ENCODE measurements around the gene CCDC171.
"Not testable (repeated sequence)": the region's sequence is repeated elsewhere in the genome, so short reads cannot be mapped to it uniquely, and the experiment has no call there.

Gene CCDC171

DNA sequence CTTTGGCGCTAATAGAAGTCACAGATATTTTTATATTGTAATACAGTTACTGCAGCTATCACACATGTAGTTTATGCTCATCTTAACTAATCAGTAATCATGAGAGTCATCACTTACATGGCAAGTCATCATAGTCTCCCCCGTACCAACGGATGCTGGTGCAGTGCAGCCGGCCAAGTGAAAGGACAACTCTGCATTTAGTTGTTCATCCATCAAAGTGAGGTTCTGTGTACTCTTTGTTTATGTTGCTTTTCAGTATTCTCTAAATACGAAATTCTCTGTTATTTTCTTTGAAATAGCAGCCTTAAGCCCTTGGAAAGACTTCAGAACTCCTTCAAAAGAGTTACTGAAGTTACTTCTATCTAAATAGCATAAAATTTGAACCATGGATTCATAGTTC lies 216.7 kb downstream of the CCDC171 start:
- DNase-seq: no peak

DNA sequence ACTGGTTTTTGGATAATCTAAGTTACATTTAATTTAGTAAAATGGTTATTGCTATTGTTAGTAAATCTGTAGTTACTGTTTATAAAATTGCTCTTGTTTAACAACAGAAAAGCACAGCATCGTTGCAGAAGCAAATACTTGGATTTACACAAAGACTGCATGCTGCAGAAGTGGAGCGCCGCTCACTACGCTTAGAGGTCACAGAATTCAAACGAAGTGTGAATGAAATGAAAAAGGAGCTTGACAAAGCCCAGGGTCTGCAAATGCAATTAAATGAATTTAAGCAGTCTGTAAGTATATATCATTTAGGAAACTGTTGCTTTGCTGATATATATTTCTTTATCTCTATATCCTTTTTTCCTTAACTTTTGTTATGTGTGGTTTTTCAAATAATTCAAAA lies 226.0 kb downstream of the CCDC171 start:
- DNase-seq: no peak

DNA sequence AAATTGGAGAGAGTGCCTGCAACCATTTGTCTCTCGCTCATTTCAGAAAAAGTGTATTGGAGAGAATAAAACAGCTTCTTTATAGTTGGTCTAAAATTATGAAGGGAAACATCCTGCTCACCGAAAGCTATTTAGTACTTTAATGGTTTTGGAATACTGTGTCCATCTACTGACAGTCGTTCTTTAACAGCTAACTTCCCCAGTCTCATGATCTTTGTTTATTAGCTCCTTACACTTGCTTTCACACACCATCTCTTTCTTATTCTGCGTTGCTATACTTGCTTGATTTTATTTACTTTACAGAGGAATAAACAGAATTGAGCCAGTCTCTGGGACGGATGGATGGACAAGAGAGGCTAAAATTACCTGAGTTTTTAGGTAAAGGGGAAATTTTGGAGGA lies 229.3 kb downstream of the CCDC171 start:
- DNase-seq: no peak

DNA sequence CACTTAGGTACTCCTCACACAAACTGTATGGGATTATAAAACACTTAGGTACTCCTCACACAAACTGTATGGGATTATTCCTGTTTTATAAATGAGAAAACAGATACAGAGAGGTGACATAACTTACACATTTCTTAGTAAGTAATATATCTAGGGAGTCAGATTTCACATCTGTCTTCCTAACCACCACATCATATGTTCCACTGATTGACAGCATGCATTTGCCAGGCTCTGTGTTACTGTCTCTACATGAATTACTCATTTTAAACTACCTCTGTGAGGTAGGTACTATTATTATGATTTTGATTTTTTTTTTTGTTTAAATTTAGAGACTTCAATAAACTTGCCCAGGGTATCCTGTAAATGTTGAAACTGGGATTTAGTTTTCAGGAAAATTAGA lies 232.7 kb downstream of the CCDC171 start:
- no peak for DNase-seq

DNA sequence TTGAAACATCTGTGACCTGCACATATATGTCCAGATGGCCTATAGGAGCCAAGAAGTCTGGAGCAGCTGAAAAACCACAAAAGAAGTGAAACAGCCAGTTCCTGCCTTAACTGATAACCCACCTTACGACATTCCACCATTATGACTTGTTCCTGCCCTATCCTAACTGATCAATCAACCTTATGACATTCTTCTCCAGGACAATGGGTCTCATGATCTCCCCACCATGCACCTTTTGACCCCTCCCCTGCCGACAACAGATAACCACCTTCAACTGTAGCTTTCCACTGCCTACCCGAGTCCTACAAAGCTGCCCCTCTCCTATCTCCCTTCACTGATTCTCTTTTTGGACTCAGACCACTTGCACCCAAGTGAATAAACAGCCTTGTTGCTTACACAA lies 233.8 kb downstream of the CCDC171 start:
- no peak for DNase-seq

DNA sequence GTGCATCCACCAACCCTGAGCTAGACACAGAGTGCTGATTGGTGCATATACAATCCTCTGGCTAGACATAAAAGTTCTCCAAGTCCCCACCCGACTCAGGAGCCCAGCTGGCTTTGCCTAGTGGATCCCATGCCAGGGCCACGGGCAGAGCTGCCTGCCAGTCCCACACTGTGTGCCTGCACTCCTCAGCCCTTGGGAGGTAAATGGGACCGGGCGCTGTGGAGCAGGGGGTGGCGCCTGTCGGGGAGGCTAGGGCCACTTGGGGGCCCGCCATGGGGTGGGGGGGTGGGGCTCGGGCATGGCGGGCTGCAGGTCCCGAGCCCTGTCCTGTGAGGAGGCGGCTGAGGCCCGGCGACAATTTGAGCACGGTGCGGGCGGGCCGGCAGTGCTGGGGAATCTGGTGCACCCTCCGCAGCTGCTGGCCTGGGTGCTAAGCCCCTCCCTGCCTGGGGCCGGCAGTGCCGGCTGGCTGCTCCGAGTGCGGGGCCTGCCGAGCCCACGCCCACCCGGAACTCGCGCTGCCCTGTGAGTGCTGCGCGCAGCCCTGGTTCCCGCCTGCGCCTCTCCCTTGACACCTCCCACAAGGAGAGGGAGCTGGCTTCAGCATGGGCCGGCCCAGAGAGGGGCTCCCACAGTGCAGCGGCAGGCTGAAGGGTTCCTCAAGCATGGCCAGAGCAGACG lies 257.5 kb downstream of the CCDC171 start:
- not testable (repeated sequence) for DNase-seq

DNA sequence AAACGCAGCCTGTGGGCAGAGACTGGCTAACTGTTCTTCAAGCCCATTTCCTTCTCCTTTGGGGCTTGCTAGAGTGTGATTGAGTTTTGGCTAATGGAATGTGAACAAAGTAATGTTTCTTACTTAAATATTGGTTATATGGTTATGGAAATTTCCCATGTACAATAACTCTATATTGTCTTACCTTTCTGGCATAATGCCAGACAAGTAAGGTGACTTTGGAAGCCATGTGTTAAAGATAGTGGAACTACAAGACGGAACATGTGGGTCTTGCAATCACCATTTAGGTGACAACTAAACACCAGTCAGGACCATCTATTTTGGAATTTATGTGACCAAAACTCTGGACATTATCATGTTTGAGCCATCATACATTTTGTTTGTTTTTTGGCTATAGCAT lies 260.2 kb downstream of the CCDC171 start:
- no peak for DNase-seq

DNA sequence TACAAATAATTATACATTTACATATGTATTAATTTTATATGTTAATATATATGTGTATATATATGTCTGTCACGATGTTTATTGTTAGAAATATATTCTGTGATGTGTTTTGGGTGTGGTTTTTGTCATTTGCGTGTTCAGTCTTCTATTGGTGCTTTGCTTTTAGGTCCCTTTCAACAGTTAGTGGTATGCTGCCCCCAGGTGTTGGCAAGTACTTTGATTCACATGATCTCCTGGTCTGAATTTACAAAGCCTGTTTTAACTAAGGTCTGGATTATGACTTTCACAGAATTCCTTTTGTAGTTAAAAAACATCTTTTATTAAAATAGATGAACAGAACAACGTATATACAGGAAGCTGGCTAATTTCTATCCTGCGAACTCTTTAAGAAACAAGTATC lies 271.5 kb downstream of the CCDC171 start:
- no peak for DNase-seq

DNA sequence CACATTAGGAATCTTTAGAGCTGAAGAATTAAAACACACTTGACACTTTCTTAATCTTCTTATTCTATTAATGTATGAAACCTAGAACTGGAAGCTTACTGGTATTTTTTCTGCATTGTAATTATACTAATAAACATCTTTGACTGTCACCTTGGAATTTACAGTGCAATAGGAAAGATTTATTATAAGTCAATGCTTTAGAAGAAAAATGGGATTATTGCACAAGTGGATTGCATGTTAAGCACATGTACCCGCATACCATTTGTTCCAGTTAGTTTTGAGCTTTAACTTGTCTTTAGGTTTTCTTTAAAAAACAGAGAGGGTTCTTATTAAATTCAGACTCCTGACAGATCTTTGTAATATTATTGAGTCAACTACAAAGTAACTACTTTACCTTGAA lies 278.5 kb downstream of the CCDC171 start:
- DNase-seq: no peak

DNA sequence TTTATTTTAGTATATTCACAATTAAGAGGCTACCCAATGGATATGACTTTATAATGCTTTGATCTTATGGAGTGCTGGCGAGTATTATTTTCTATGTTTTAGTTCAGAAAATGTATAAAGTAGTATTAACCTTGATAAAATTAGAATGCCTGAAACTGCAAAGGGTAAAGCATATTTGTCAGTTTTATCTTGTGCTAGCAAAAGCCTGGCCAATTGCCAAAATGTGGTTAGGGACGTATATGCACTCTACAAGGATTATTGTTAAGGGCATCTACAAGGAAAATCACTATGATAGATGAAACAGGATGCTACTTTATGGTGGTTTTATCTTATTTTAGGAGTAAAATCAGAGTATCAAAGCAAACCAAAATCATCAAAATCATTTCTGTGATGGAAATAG lies 281.7 kb downstream of the CCDC171 start:
- no peak for DNase-seq

DNA sequence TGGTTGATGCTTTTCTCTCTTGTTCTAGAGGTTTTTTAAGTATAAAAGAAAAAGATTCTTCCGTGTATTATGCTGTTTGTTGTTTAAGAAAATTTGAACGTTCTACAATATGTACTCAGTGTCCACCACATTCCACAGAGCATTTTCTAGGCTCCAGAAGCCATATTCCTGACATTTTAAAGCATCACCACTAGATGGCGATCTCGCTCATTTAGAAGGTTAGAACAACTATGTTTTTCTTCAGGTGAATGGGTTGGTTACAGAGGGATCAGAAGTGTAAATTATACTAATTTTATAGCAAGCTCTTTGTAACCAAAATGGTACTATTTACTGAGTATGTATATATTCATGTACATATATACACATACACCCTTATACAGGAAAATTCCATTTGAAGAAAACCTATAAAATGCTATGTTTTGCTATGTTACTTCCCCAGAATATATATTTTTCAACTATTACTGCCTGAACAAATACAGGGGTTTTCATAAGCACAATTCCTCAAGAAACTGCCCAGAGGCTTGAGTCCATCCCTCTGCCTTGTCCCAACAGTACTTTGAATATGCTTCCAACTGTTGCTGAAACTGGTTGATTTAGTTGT lies 284.3 kb downstream of the CCDC171 start:
- DNase-seq: peak; percentile 10

DNA sequence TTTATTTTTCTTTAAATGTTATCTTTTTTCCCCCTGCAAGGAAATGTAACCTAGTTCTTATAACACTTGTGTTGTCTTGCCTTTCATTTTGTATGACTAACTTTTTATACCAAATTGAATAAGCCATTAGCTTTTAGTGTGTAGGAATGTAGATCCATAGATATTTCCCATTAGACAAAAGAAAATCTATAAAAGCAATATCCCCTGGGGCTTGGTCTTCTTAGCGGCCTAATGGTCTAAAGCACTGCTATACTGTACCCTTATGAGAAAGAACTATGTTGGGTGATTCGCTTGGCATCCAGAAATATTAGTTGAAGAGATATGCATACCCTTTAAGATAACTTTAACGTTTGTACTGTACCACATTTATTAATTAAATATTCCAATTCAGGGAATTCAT lies 289.2 kb downstream of the CCDC171 start:
- no peak for DNase-seq

DNA sequence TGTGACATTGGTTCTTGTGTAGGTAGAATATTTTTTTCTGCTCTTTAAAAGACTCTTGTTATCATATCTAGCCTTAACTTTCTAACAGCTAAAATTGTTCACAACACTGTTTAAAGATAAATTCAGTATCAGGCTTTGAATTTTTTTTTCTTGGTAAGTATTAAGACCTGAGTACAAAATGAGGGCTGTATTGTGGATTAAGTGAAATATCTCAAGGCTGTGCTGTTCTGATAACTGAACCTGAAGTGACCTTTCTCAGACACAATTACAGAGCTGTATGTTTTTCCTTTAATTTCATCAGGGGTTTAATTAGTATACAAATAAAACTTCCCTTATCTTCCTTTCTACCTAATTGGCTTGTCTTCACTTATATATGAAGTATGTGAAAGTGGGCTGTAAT lies 290.5 kb downstream of the CCDC171 start:
- DNase-seq: no peak

DNA sequence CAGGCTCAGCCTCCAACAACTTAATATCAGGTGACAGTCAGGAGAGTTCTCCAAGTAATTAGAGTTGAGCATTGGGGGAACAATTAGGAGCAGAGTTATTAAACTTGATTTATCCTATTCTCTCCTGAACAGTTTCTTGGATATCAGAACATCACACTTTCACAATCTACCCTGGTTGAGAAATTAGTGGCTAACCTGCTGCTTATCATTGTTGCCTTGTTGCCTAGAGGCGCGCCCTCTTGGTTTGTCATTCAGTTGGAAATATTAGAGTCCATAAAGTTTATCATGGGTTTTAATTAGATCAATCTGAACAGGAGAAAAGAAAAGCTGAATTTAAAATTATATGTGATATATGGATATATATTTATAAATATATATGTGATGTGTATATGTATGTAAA lies 291.1 kb downstream of the CCDC171 start:
- no peak for DNase-seq

DNA sequence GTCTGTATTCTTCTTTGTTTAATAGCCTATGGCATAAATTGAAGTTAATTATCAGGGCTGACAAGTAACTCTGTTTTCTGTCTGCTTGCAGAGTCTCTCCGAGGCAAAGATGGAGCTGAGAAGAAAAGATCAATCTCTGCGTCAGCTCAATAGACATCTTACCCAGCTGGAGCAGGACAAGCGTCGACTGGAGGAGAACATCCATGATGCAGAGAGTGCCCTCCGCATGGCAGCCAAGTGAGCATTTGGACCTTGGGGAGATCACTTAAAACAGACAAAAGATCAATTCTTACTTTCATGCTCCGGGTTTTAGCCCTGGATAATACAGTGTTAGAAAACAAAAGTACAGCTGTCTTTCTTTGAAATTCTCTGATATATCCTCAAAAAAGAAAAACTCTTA lies 293.8 kb downstream of the CCDC171 start:
- no peak for DNase-seq

DNA sequence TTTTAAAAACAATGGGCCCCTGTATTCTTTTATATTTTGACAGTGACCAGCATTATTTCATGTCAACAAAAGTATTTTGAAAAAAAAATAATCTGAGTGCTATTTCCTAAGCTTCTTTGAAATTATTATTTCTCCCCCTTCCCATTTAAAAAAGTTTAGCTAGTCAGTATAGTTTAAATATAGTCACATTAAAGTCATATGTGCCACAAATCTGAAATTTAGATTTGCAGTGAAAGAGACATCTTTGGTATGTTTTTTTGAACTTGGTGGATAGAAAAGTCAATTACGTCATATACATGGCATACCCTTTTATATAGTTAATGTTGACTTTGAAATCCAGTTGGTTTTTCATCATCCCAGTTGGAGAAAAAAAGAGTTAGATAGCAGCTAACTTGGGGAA lies 297.0 kb downstream of the CCDC171 start:
- DNase-seq: no peak

DNA sequence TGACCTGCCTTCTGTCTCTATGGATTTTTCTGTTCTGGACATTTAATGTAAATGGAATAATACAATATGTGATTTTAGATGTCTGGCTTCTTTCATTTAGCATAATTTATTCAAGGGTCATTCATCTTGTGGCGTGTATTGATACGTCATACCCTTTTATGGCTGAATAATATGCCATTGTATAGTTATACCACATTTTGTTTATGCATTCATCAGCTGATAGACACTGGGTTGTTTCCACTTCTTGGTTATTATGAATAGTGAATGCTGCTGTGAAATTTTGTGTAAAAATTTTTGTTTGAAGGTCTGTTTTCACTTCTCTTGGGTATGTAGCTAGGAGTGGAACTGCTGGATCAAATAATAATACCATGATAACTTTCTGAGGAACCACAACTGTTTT lies 298.9 kb downstream of the CCDC171 start:
- no peak for DNase-seq

DNA sequence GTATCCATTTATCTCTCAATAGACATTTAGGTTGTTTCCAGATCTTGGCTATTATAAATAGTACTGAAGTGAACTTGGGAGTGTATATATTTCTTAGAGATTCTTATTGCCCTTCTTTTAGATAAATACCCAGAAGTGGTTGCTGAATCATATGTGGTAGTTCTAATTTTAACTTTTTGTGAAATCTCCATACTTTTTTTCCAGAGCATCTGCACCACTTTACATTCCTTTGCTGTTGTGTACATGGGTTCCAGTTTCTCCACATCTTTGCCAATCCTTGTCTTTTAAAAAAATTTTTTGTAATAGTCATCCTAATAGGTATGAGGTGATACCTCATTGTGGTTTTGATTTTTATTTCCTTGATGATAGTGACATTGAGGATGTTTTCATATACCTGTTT lies 303.7 kb downstream of the CCDC171 start:
- no peak for DNase-seq

DNA sequence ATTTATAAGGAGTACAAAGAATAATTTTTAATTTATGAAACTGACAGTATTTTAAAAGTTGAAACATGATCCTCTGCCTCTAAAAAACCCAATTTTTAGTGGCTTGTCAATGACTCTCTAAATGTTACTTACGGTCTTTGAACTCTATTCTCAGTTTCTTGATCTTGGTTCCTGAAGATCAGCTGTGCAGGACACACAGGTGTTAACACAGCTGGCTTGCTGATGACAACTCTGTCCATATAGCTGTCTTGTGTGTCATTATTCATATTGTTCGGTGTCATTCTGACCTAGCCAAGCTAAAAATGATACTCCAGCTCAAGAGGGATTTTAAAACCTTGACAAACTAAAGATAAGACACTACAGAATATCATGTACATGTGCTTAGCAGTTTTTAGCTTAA lies 314.5 kb downstream of the CCDC171 start:
- DNase-seq: no peak

DNA sequence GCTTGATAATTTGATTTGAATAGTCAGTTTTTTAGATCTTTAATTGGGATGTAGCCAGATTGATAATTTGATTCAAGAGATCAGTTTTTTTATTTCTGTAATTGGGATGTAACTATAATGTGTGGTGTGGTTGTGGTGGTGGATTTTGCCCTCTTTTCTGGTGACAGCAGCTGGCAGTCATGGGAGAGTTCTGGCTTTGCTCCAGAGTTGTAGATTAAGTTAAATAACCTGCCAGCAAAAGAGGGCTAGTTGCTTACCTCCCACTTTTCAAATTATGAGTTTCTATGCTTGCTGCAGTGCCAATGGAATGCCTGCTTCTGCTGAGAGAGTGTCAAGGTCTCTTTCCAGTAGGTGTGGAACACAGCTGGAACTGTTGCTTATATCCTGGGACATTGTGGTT lies 315.1 kb downstream of the CCDC171 start:
- DNase-seq: no peak

DNA sequence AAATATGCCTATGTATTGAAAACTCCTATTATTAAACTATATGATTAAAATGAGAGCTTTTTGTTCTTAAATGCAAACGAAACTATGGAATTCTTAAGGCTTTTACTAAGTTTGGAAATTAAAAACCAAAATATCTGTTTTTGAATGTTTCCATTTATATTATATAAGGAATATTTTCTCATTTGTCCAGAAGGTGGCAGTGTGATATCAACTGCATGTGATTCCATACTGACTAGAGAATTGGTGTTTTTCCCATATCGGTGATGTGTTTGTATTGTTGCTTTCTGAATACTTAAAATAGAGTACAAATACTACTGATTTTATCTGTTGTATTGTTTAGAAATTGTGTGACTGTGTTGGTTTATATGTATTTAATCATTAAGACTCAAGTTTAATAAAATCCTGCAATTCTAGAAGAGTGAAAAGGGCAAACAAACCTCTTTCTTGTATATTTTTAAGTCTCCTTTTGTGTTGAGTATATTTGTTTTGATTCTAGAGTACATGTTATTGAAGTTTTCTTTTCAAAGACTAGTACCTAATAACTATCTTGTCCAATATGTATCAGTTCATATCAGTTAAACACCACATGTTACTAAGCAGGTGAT lies 320.8 kb downstream of the CCDC171 start:
- no peak for DNase-seq

DNA sequence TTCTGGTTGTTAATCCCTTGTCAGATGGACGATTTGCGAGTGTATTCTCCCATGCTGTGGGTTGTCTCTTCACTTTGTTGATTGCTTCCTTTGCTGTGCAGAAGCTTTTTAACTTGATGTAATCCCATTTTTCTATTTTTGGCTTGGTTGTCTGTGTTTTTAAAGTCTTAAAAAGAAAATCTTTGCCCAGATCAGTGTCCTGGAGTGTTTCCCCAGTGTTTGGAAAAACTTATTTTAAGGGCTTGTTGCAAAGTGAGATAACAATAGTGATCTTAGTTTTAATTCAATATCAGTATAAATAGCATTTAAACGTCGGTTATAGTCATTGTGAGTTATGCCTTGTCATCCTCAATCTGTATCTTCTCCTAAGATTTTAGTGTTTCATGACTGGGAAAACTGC lies 329.5 kb downstream of the CCDC171 start:
- DNase-seq: no peak

DNA sequence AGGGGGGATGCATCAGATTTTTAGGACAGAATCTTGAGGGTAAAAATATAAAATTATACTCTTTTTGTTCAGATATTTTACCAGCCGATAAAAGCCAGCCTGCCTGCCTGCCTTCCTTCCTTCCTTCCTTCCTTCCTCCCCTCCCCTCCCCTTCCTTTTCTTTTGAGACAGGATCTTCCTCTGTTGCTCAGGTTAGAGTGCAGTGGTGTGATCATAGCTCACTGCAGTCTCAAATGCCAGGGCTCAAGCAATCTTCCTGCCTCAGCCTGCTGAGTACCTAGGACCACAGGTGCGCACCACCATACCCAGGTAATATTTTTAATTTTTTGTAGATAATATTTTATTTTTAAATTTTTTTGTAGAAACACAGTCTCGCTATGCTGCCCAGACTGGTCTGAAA lies 330.0 kb downstream of the CCDC171 start:
- no peak for DNase-seq

DNA sequence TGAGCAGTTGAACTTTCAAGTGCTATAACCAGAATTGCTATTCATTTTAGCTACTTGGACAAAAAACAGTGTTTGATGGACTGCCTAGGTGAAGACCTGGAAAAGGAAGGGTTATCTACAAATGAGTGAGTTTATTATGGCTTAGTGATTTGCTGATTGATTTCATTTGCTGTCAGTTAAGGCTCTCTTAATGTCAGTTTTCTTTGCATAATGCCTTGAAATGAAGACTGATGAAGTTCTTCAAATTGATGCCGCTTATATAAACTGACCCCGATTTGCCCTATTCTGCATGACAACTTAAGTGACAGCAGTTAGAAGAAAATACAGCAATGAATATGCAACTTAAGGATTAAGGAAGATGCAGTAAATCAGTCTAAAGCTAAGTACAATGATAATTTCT lies 332.6 kb downstream of the CCDC171 start:
- no peak for DNase-seq

DNA sequence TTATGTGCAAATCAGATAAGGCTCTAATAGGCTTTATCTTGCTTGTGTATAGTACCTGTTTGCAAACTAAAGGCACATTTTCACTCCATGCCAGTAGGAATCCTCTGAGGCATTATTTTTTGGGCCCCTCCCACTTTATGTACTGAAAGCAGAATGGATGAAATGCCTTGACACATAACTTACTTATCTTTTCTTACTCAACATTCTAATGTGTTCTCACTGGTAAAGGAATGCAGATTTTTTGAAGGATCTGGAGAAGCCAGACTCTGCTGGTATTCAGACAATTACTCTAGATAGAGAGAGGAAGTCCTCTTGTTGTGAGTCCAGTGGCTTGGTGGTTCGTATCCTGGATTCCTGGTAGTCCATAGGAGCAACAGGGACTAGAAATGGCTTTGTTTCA lies 336.7 kb downstream of the CCDC171 start:
- no peak for DNase-seq

Data from GDM1 (cell line).